HepG2 (cell line): ENCODE measurements around the gene HECTD2. TPM values are rescaled to one million over a fixed set of nuclear protein-coding genes. Genes with fewer than 3 reads are reported as not detected.

Experiments
- AGO2 ChIP-seq: fragments of 200-400 bp; formaldehyde crosslinking; optimal IDR thresholded peaks from 2 replicates; pipeline ENCODE3; 2017; ENCODE audit warnings: mild to moderate bottlenecking, low read depth, low read length, moderate library complexity
- ATRX ChIP-seq: sonication (generic); formaldehyde crosslinking; IDR thresholded peaks from 2 replicates; pipeline ENCODE4 v1.4.0; 2020; ENCODE audit warnings: missing genetic modification reagents, borderline replicate concordance
- CERS6 ChIP-seq: sonication (generic); formaldehyde crosslinking; IDR thresholded peaks from 2 replicates; pipeline ENCODE4 v1.5.0; 2020; ENCODE audit warnings: missing genetic modification reagents
- EED ChIP-seq: sonication (generic); formaldehyde crosslinking; IDR thresholded peaks from 2 replicates; pipeline ENCODE4 v1.5.0; 2020; ENCODE audit warnings: mild to moderate bottlenecking, missing genetic modification reagents
- ESRRA ChIP-seq: sonication (generic); formaldehyde crosslinking; IDR thresholded peaks from 2 replicates; pipeline ENCODE4 v1.5.1; 2020; ENCODE audit warnings: mild to moderate bottlenecking, low read depth, missing genetic modification reagents
- FOXM1 ChIP-seq: sonication (generic); formaldehyde crosslinking; IDR thresholded peaks from 2 replicates; pipeline ENCODE4 v1.5.0; 2020; ENCODE audit warnings: missing genetic modification reagents
- IRF2 ChIP-seq: IDR thresholded peaks from 2 replicates; pipeline ENCODE4 v1.6.1; 2018; ENCODE audit warnings: missing genetic modification reagents, missing compliant biosample characterization
- MAFG ChIP-seq: sonication (generic); formaldehyde crosslinking; IDR thresholded peaks from 2 replicates; pipeline ENCODE4 v1.5.1; 2020; ENCODE audit warnings: mild to moderate bottlenecking, missing genetic modification reagents
- MATR3 ChIP-seq: sonication (generic); formaldehyde crosslinking; IDR thresholded peaks from 2 replicates; pipeline ENCODE4 v1.4.0; 2020; ENCODE audit warnings: missing genetic modification reagents
- MXD4 ChIP-seq: IDR thresholded peaks from 2 replicates; pipeline ENCODE4 v1.6.1; 2016; ENCODE audit warnings: mild to moderate bottlenecking, missing biosample characterization, missing genetic modification reagents
- NFE2 ChIP-seq: sonication (generic); formaldehyde crosslinking; IDR thresholded peaks from 2 replicates; pipeline ENCODE4 v1.4.0; 2020; ENCODE audit warnings: missing genetic modification reagents
- NR2F6 ChIP-seq, 2 experiments: IDR thresholded peaks; 2 replicates each; pipeline ENCODE4 v1.6.1; 2016; ENCODE audit warnings: antibody characterized with exemption in 1 of 2, mild to moderate bottlenecking in 1 of 2
- ONECUT2 ChIP-seq: sonication (generic); formaldehyde crosslinking; IDR thresholded peaks from 2 replicates; pipeline ENCODE4 v1.4.0; 2020; ENCODE audit warnings: missing genetic modification reagents
- RARA ChIP-seq: IDR thresholded peaks from 2 replicates; pipeline ENCODE4 v1.6.1; 2016; ENCODE audit warnings: missing genetic modification reagents, missing compliant biosample characterization
- RFX5 ChIP-seq: IDR thresholded peaks from 2 replicates; pipeline ENCODE4 v1.6.1; 2011; ENCODE audit warnings: low read depth, low read length, improper control_type of control experiment
- SSRP1 ChIP-seq: IDR thresholded peaks from 2 replicates; pipeline ENCODE4 v1.6.1; 2016; ENCODE audit warnings: control low read depth
- TEAD2 ChIP-seq: sonication (generic); formaldehyde crosslinking; IDR thresholded peaks from 2 replicates; pipeline ENCODE4 v1.9.0; 2021; ENCODE audit warnings: missing genetic modification reagents
- TGIF2 ChIP-seq: IDR thresholded peaks from 2 replicates; pipeline ENCODE4 v1.6.1; 2016; ENCODE audit warnings: control low read depth, missing compliant biosample characterization
- ZBTB20 ChIP-seq: sonication (generic); formaldehyde crosslinking; IDR thresholded peaks from 2 replicates; pipeline ENCODE4 v1.8.1; 2023; ENCODE audit warnings: missing genetic modification reagents, low read depth, mild to moderate bottlenecking, borderline replicate concordance
- ZFYVE20 ChIP-seq: sonication (generic); formaldehyde crosslinking; IDR thresholded peaks from 2 replicates; pipeline ENCODE4 v1.8.0; 2023; ENCODE audit warnings: low read depth, mild to moderate bottlenecking, moderate library complexity, missing genetic modification reagents, borderline replicate concordance
- ZNF12 ChIP-seq: sonication (generic); formaldehyde crosslinking; IDR thresholded peaks from 2 replicates; pipeline ENCODE4 v1.5.0; 2020; ENCODE audit warnings: missing genetic modification reagents
- ZNF414 ChIP-seq: sonication (generic); formaldehyde crosslinking; IDR thresholded peaks from 2 replicates; pipeline ENCODE4 v1.5.0; 2020; ENCODE audit warnings: missing genetic modification reagents
- ZNF484 ChIP-seq: sonication (generic); formaldehyde crosslinking; IDR thresholded peaks from 2 replicates; pipeline ENCODE4 v1.5.1; 2020; ENCODE audit warnings: mild to moderate bottlenecking, low read depth, missing genetic modification reagents, borderline replicate concordance
- ZNF550 ChIP-seq: sonication (generic); formaldehyde crosslinking; IDR thresholded peaks from 2 replicates; pipeline ENCODE4 v1.4.0; 2020; ENCODE audit warnings: mild to moderate bottlenecking, missing genetic modification reagents, borderline replicate concordance
- ZNF788 ChIP-seq: sonication (generic); formaldehyde crosslinking; IDR thresholded peaks from 2 replicates; pipeline ENCODE4 v1.5.0; 2020; ENCODE audit warnings: mild to moderate bottlenecking, missing genetic modification reagents, borderline replicate concordance
- ZNF878 ChIP-seq: sonication (generic); formaldehyde crosslinking; IDR thresholded peaks from 2 replicates; pipeline ENCODE4 v1.8.1; 2023; ENCODE audit warnings: mild to moderate bottlenecking, missing genetic modification reagents, moderate library complexity
- polyA plus RNA-seq, 8 experiments: library from polyadenylated mRNA; depleted of rRNA in 3 of 8; stranded (reverse) in 7 of 8; unstranded in 1 of 8; fragments of >200 nt; fragmentation: Illumina TruSeq in 4 of 8; extraction: Trizol in 4 of 8; gene quantifications; 2 replicates each; pipeline versions ENCODE4 v1.2.1 to v1.2.3, GENCODE V29; 2011 to 2016; ENCODE audit warnings: low read depth in 4 of 8, missing spikeins in 1 of 8, mixed read lengths in 1 of 8; ENCODE audit not compliant: insufficient read depth in 1 of 8
- total RNA-seq, 5 experiments: library from RNA; depleted of rRNA; stranded (reverse); fragments of >200 nt; fragmentation: Illumina TruSeq; extraction: Trizol; gene quantifications; 2 replicates each; pipeline ENCODE4 v1.2.3, GENCODE V29; 2016; ENCODE audit warnings: low read depth in 1 of 5

Gene HECTD2
- total and polyA plus RNA-seq, 2 of the 13 experiments (the other 11 are each of a cell fraction or from before 2014, with no cell fraction given) = 3.2 to 5.2 TPM

GRCh38 chr10:91556691-91557566 is 146.8 kb downstream of the HECTD2 start (continued):
- TF ChIP-seq IRF2 (CRISPR knock-in tag) (no peak), TGIF2 (CRISPR knock-in tag) (peak; percentile 56), CERS6 (CRISPR knock-in tag) (no peak), NR2F6 (IDR thresholded peaks at IDR 0.05) (peak; percentile 81), NR2F6 (CRISPR knock-in tag; IDR thresholded peaks at IDR 0.05) (peak; percentile 86), ZBTB20 (CRISPR knock-in tag) (0 out of 2 replicates have a peak, but pooled peaks have one; percentile 9), SSRP1 (CRISPR knock-in tag) (no peak), ESRRA (CRISPR knock-in tag) (no peak), ZNF788 (CRISPR knock-in tag) (peak; percentile 70; the same call in 1 of the 2 replicates), ONECUT2 (CRISPR knock-in tag) (peak; percentile 88), ATRX (CRISPR knock-in tag) (no peak), RFX5 (no peak), ZFYVE20 (CRISPR knock-in tag) (no peak), AGO2 (no peak), NFE2 (CRISPR knock-in tag) (no peak), FOXM1 (no peak), MXD4 (CRISPR knock-in tag) (peak; percentile 49; the same call in 1 of the 2 replicates), EED (CRISPR knock-in tag) (no peak), ZNF414 (CRISPR knock-in tag) (no peak), ZNF550 (CRISPR knock-in tag) (no peak), ZNF878 (CRISPR knock-in tag) (0 out of 2 replicates have a peak, but pooled peaks have one; percentile 40), MAFG (CRISPR knock-in tag) (no peak), RARA (CRISPR knock-in tag) (peak; percentile 90), ZNF484 (CRISPR knock-in tag) (no peak), MATR3 (CRISPR knock-in tag) (no peak), TEAD2 (CRISPR knock-in tag) (no peak), ZNF12 (no peak)
